HepG2 (cell line): ENCODE data around the gene FAM118A. TPM values are rescaled to one million over a fixed set of nuclear protein-coding genes. Genes with fewer than 3 reads are reported as not detected.

Source experiments
- FOSL1 ChIP-seq: sonication (generic); formaldehyde crosslinking; IDR thresholded peaks from 2 replicates; pipeline ENCODE4 v1.9.0; 2021; ENCODE audit warnings: missing genetic modification reagents, borderline replicate concordance
- MXD4 ChIP-seq: IDR thresholded peaks from 2 replicates; pipeline ENCODE4 v1.6.1; 2016; ENCODE audit warnings: mild to moderate bottlenecking, missing biosample characterization, missing genetic modification reagents
- NCOR1 ChIP-seq: fragments of 200-600 bp; sonication (generic); IDR thresholded peaks from 2 replicates; pipeline ENCODE4 v1.7.0; 2017; ENCODE audit warnings: antibody characterized with exemption, low read length, borderline replicate concordance
- ZNF781 ChIP-seq: sonication (generic); formaldehyde crosslinking; IDR thresholded peaks from 2 replicates; pipeline ENCODE4 v1.5.1; 2020; ENCODE audit warnings: borderline replicate concordance, mild to moderate bottlenecking, missing genetic modification reagents; ENCODE audit errors: not compliant biosample characterization
- ZSCAN29 ChIP-seq: sonication (generic); formaldehyde crosslinking; conservative IDR thresholded peaks from 2 replicates; pipeline ENCODE4 v1.4.0; 2020; ENCODE audit warnings: mild to moderate bottlenecking, missing genetic modification reagents
- polyA plus RNA-seq, 8 experiments: library from polyadenylated mRNA; depleted of rRNA in 3 of 8; stranded (reverse) in 7 of 8; unstranded in 1 of 8; fragments of >200 nt; fragmentation: Illumina TruSeq in 4 of 8; extraction: Trizol in 4 of 8; gene quantifications; 2 replicates each; pipeline versions ENCODE4 v1.2.1 to v1.2.3, GENCODE V29; 2011 to 2016; ENCODE audit warnings: low read depth in 4 of 8, missing spikeins in 1 of 8, mixed read lengths in 1 of 8; ENCODE audit not compliant: insufficient read depth in 1 of 8
- total RNA-seq, 5 experiments: library from RNA; depleted of rRNA; stranded (reverse); fragments of >200 nt; fragmentation: Illumina TruSeq; extraction: Trizol; gene quantifications; 2 replicates each; pipeline ENCODE4 v1.2.3, GENCODE V29; 2016; ENCODE audit warnings: low read depth in 1 of 5
- TF ChIP-seq, protein P1 (sequence below): sonication (generic); formaldehyde crosslinking; IDR thresholded peaks from 2 replicates; pipeline ENCODE4 v1.5.1; 2020; ENCODE audit warnings: mild to moderate bottlenecking, missing genetic modification reagents, moderate library complexity
- TF ChIP-seq, protein P2 (sequence below): sonication (generic); formaldehyde crosslinking; IDR thresholded peaks from 2 replicates; pipeline ENCODE4 v1.5.0; 2020; ENCODE audit warnings: mild to moderate bottlenecking, missing genetic modification reagents, borderline replicate concordance
- TF ChIP-seq, protein P3 (sequence below): sonication (generic); formaldehyde crosslinking; IDR thresholded peaks from 2 replicates; pipeline ENCODE4 v1.5.0; 2020; ENCODE audit warnings: mild to moderate bottlenecking, missing genetic modification reagents, moderate library complexity
- TF ChIP-seq, protein P4 (sequence below): sonication (generic); formaldehyde crosslinking; IDR thresholded peaks from 2 replicates; pipeline ENCODE4 v1.5.1; 2020; ENCODE audit warnings: mild to moderate bottlenecking, missing genetic modification reagents

Gene FAM118A
- total and polyA plus RNA-seq, 2 of the 13 experiments (the other 11 are each of a cell fraction or from before 2014, with no cell fraction given) = 36.7 to 48.2 TPM

DNA sequence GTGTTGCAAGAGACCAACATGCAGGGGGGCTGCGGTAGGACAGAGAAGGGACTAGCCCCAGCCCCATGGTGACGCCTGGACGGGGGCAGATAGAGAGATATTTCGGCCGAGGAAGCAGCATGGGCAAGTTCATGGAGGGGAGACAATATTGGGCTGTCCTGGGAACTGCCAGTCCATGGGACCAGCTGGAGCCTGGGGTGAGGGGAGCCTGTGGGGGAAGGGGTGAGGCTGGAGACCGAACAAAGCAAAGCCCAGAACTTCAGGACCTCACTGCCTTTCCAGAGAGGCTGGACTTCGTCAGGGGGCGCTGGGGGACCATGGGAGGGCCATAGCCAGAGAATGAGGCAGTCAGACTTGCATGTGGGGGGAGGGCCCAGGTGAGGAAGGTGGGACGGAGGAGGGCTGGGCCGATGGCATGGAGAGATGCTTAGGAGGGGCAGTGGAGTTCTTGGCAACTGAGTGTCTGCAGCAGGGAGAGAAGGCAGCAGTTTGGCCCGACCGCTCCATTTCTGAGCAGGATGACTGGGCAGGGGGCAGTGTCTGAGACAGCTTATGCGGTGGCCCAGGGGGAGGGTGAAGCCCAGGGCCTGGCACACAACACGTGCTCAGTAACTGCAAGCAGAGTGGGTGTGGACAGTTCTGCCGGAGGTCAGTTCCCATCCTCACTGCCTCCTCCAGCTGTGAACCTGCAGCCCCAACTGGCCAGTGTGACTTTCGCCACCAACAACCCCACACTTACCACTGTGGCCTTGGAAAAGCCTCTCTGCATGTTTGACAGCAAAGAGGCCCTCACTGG, 24.3 kb upstream of the FAM118A start (continued):
- TF ChIP-seq, protein P1, sequence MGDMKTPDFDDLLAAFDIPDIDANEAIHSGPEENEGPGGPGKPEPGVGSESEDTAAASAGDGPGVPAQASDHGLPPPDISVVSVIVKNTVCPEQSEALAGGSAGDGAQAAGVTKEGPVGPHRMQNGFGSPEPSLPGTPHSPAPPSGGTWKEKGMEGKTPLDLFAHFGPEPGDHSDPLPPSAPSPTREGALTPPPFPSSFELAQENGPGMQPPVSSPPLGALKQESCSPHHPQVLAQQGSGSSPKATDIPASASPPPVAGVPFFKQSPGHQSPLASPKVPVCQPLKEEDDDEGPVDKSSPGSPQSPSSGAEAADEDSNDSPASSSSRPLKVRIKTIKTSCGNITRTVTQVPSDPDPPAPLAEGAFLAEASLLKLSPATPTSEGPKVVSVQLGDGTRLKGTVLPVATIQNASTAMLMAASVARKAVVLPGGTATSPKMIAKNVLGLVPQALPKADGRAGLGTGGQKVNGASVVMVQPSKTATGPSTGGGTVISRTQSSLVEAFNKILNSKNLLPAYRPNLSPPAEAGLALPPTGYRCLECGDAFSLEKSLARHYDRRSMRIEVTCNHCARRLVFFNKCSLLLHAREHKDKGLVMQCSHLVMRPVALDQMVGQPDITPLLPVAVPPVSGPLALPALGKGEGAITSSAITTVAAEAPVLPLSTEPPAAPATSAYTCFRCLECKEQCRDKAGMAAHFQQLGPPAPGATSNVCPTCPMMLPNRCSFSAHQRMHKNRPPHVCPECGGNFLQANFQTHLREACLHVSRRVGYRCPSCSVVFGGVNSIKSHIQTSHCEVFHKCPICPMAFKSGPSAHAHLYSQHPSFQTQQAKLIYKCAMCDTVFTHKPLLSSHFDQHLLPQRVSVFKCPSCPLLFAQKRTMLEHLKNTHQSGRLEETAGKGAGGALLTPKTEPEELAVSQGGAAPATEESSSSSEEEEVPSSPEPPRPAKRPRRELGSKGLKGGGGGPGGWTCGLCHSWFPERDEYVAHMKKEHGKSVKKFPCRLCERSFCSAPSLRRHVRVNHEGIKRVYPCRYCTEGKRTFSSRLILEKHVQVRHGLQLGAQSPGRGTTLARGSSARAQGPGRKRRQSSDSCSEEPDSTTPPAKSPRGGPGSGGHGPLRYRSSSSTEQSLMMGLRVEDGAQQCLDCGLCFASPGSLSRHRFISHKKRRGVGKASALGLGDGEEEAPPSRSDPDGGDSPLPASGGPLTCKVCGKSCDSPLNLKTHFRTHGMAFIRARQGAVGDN = peak; percentile 96
- TF ChIP-seq NCOR1 (no peak), ZSCAN29 (CRISPR knock-in tag) (no peak), ZNF781 (CRISPR knock-in tag) (no peak), FOSL1 (CRISPR knock-in tag) (no peak), MXD4 (CRISPR knock-in tag) (0 out of 2 replicates have a peak, but pooled peaks have one; percentile 50)
- TF ChIP-seq, protein P2, sequence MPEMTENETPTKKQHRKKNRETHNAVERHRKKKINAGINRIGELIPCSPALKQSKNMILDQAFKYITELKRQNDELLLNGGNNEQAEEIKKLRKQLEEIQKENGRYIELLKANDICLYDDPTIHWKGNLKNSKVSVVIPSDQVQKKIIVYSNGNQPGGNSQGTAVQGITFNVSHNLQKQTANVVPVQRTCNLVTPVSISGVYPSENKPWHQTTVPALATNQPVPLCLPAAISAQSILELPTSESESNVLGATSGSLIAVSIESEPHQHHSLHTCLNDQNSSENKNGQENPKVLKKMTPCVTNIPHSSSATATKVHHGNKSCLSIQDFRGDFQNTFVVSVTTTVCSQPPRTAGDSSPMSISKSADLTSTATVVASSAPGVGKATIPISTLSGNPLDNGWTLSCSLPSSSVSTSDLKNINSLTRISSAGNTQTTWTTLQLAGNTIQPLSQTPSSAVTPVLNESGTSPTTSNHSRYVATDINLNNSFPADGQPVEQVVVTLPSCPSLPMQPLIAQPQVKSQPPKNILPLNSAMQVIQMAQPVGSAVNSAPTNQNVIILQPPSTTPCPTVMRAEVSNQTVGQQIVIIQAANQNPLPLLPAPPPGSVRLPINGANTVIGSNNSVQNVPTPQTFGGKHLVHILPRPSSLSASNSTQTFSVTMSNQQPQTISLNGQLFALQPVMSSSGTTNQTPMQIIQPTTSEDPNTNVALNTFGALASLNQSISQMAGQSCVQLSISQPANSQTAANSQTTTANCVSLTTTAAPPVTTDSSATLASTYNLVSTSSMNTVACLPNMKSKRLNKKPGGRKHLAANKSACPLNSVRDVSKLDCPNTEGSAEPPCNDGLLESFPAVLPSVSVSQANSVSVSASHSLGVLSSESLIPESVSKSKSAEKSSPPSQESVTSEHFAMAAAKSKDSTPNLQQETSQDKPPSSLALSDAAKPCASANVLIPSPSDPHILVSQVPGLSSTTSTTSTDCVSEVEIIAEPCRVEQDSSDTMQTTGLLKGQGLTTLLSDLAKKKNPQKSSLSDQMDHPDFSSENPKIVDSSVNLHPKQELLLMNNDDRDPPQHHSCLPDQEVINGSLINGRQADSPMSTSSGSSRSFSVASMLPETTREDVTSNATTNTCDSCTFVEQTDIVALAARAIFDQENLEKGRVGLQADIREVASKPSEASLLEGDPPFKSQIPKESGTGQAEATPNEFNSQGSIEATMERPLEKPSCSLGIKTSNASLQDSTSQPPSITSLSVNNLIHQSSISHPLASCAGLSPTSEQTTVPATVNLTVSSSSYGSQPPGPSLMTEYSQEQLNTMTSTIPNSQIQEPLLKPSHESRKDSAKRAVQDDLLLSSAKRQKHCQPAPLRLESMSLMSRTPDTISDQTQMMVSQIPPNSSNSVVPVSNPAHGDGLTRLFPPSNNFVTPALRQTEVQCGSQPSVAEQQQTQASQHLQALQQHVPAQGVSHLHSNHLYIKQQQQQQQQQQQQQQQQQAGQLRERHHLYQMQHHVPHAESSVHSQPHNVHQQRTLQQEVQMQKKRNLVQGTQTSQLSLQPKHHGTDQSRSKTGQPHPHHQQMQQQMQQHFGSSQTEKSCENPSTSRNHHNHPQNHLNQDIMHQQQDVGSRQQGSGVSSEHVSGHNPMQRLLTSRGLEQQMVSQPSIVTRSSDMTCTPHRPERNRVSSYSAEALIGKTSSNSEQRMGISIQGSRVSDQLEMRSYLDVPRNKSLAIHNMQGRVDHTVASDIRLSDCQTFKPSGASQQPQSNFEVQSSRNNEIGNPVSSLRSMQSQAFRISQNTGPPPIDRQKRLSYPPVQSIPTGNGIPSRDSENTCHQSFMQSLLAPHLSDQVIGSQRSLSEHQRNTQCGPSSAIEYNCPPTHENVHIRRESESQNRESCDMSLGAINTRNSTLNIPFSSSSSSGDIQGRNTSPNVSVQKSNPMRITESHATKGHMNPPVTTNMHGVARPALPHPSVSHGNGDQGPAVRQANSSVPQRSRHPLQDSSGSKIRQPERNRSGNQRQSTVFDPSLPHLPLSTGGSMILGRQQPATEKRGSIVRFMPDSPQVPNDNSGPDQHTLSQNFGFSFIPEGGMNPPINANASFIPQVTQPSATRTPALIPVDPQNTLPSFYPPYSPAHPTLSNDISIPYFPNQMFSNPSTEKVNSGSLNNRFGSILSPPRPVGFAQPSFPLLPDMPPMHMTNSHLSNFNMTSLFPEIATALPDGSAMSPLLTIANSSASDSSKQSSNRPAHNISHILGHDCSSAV (CRISPR knock-in tag) = no peak
- TF ChIP-seq, protein P3, sequence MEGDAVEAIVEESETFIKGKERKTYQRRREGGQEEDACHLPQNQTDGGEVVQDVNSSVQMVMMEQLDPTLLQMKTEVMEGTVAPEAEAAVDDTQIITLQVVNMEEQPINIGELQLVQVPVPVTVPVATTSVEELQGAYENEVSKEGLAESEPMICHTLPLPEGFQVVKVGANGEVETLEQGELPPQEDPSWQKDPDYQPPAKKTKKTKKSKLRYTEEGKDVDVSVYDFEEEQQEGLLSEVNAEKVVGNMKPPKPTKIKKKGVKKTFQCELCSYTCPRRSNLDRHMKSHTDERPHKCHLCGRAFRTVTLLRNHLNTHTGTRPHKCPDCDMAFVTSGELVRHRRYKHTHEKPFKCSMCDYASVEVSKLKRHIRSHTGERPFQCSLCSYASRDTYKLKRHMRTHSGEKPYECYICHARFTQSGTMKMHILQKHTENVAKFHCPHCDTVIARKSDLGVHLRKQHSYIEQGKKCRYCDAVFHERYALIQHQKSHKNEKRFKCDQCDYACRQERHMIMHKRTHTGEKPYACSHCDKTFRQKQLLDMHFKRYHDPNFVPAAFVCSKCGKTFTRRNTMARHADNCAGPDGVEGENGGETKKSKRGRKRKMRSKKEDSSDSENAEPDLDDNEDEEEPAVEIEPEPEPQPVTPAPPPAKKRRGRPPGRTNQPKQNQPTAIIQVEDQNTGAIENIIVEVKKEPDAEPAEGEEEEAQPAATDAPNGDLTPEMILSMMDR (CRISPR knock-in tag) = peak; percentile 82
- TF ChIP-seq, protein P4, sequence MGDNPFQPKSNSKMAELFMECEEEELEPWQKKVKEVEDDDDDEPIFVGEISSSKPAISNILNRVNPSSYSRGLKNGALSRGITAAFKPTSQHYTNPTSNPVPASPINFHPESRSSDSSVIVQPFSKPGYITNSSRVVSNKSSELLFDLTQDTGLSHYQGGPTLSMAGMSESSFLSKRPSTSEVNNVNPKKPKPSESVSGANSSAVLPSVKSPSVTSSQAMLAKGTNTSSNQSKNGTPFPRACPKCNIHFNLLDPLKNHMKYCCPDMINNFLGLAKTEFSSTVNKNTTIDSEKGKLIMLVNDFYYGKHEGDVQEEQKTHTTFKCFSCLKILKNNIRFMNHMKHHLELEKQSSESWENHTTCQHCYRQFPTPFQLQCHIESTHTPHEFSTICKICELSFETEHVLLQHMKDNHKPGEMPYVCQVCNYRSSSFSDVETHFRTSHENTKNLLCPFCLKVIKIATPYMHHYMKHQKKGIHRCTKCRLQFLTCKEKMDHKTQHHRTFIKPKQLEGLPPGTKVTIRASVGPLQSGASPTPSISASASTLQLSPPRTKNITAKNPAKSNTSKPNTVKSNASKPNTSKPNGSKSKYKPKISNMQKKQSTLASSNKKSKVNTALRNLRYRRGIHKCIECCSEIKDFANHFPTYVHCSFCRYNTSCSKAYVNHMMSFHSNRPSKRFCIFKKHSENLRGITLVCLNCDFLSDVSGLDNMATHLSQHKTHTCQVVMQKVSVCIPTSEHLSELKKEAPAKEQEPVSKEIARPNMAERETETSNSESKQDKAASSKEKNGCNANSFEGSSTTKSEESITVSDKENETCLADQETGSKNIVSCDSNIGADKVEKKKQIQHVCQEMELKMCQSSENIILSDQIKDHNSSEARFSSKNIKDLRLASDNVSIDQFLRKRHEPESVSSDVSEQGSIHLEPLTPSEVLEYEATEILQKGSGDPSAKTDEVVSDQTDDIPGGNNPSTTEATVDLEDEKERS (CRISPR knock-in tag) = no peak
